ENCODE data around the gene MCM10.
A peak's percentile ranks its signal among the peaks of the same experiment; 100 is the strongest.

The MCM10 gene

DNA sequence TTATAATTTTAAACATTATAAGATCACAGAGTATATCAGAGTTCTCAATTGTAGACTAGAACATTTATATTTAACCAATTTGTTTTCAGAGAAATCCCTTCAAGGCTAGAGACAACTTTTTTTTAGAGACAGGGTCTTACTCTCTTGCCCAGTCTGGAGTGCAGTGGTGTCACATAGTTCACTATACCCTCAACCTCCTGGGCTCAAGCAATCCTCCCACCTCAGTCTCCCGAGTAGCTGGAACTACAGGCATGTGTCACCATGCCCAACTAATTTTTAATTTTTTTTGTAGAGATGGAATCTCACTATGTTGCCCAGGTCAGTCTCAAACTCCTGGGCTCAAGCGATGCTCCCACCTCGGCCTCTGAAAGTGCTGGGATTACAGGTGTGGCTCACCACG lies 57.5 kb downstream of the MCM10 start:
- no peak for DNase-seq (ENCODE audit: low read depth)
- no peak overlapping the region for H3K4me3 ChIP-seq (ENCODE audit: low read depth, low read length)
- TF ChIP-seq, protein P1, sequence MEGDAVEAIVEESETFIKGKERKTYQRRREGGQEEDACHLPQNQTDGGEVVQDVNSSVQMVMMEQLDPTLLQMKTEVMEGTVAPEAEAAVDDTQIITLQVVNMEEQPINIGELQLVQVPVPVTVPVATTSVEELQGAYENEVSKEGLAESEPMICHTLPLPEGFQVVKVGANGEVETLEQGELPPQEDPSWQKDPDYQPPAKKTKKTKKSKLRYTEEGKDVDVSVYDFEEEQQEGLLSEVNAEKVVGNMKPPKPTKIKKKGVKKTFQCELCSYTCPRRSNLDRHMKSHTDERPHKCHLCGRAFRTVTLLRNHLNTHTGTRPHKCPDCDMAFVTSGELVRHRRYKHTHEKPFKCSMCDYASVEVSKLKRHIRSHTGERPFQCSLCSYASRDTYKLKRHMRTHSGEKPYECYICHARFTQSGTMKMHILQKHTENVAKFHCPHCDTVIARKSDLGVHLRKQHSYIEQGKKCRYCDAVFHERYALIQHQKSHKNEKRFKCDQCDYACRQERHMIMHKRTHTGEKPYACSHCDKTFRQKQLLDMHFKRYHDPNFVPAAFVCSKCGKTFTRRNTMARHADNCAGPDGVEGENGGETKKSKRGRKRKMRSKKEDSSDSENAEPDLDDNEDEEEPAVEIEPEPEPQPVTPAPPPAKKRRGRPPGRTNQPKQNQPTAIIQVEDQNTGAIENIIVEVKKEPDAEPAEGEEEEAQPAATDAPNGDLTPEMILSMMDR (IDR thresholded peaks at IDR 0.05; ENCODE audit: control insufficient read depth, extremely low read depth, insufficient read depth), result no peak

DNA sequence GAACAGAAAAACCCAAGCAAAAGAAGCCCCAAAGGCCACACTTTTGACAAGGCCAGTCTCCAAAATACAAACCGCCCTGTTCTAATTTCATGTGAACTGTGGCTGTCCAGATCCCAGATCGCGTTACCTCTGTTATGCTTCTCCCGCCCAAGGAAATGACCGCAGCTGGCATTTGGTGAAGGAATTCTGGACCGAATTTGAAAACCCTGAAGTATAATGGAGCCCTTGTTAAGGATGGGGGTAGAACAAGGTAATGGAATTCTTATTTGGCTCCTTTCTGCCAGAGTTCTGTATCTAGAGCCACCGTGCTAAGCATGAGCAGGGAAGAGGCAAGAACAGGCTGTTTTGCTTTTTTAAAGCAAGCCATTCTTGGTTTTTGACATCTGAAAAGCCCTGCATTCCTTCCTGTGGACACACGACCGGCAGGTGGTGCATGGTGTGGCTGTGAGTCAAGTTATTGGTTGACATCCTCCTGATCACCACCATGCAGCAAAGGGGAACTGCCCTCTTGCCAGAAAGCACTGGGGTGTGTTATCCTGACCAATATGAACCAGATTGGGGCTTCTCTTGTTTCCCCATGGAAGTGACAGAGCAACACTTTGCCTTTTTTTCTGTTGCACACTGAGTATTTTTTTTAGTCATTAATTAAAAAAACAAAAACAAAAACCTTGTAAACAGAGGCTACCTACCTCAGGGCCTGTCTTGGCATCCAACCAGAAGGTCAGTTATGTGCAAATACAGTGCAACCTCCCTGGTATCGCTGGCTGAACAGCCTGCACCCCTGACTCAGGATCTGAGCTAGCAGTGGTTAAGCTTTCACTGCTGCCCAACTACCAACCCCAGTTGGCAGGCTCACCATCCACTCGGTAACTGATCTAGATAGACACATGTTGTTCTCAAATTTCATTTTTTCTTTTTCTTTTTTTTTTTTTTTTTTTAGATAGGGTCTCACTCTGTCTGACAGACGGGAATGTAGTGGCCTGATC lies 58.6 kb downstream of the MCM10 start:
- no peak overlapping the region for H3K4me3 ChIP-seq (ENCODE audit: low read depth, low read length)
- TF ChIP-seq, protein P1 (IDR thresholded peaks at IDR 0.05; ENCODE audit: control insufficient read depth, extremely low read depth, insufficient read depth), result peak; percentile 47
- peak; percentile 26 for DNase-seq (ENCODE audit: low read depth)

DNA sequence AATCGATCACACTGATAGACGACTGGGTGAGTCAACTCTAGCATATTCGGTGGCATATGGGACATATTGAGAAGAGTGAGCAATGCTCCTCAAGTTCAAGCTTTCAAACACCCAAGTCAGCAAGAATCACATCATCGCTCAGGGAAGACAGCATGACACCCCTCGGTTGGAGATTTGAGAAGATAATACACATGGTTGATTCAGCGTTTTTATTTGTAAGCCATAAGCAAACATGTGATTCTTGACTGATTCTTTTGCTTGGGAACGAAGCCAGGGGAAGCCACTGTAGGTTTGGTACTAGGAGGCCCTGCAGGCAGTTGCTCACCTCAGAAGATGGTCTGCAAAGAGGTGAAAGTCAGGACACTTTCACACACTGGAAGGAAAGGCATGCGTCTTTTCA lies 60.2 kb downstream of the MCM10 start:
- no peak overlapping the region for H3K4me3 ChIP-seq (ENCODE audit: low read depth, low read length)
- TF ChIP-seq, protein P1 (IDR thresholded peaks at IDR 0.05; ENCODE audit: control insufficient read depth, extremely low read depth, insufficient read depth), result no peak
- DNase-seq (ENCODE audit: low read depth), result peak; percentile 6

DNA sequence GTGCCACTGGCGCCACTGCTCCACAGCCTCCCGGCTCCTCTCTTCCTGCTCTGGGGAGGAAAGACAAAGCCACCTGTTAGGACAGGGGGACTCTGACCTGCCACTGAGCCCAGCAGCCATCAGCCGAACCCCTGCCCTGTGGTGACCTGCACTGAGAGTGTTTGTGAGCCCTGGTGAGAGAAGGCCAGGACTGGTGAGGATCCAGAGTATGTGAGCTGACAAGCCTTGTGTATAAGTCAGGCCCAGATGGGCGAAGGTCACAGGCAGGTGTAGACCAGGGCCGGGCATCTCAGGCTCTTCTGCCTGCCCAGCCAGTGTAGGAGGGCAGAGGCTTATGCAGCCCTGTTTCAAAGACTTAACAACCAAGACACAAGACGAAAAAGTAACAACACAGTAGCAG lies 60.8 kb downstream of the MCM10 start:
- TF ChIP-seq, protein P1 (IDR thresholded peaks at IDR 0.05; ENCODE audit: control insufficient read depth, extremely low read depth, insufficient read depth), result no peak
- DNase-seq (ENCODE audit: low read depth), result no peak
- H3K4me3 ChIP-seq (ENCODE audit: low read depth, low read length), result no peak overlapping the region

DNA sequence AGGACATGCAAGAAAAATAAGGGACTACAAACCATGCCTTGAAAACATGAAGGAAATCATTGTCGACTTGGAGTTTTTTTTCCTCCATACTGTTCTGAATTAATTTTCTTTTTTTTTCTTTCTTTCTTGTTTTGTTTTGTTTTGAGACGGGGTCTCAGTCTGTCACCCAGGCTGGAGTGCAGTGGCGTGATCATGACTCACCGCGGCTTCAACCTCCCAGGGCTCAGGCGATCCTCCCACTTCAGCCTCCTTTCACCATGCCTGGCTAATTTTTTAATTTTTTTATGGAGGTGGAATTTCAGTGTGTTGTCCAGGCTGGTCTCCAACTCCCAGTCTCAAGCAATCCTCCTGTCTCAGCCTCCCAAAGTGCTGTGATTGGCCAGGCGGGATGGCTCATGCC lies 61.2 kb downstream of the MCM10 start:
- TF ChIP-seq, protein P1 (IDR thresholded peaks at IDR 0.05; ENCODE audit: control insufficient read depth, extremely low read depth, insufficient read depth), result no peak
- no peak overlapping the region for H3K4me3 ChIP-seq (ENCODE audit: low read depth, low read length)
- DNase-seq (ENCODE audit: low read depth), result no peak

DNA sequence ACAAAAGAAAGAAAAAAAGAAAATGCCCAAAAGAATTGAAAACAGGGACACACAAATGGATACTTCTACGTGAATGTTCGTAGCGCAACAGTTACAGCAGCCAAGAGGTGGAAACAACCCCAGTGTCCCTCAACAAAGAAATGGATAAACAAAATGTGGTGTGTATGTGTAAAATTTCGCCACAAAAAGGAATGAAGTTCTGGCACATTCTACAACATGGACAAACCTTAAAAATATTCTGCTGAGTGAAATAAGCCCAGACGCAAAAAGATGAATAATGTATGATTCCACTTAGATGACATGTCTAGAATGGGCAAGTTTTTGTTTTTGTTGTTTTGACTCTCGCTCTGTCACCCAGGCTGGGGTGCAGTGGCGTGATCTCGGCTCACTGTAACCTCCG lies 61.9 kb downstream of the MCM10 start:
- DNase-seq (ENCODE audit: low read depth), result no peak
- TF ChIP-seq, protein P1 (IDR thresholded peaks at IDR 0.05; ENCODE audit: control insufficient read depth, extremely low read depth, insufficient read depth), result no peak
- H3K4me3 ChIP-seq (ENCODE audit: low read depth, low read length), result no peak overlapping the region
